SK-N-DZ (cell line): ENCODE data around the gene TALDO1. TPM values are rescaled to one million over a fixed set of nuclear protein-coding genes. Genes with fewer than 3 reads are reported as not detected.

Experiments used
- DNase-seq: peaks from one replicate; pipeline ENCODE4 v3.0.0-alpha.2; 2015; ENCODE audit warnings: low spot score
- polyA plus RNA-seq, 2 experiments: library from polyadenylated mRNA; depleted of rRNA; stranded (reverse); fragments of >200 nt; gene quantifications; 2 replicates each; pipeline ENCODE4 v1.2.3, GENCODE V29; 2014

TALDO1 gene
- polyA plus RNA-seq (2014; cell fraction: cytosol; rRNA removed), result 160 and 214 TPM in 2 replicates
- polyA plus RNA-seq (2014; cell fraction: nucleus; rRNA removed), result 125 and 144 TPM in 2 replicates

GRCh38 chr11:747158-748006, at the start of gene TALDO1:
Gene TALDO1, plus strand, starts transcription at chr11:747464. Its CDS starts 18 bp downstream, at chr11:747482.
- peak; percentile 88 for DNase-seq

- no peak for DNase-seq
These were observed 49.4 kb upstream of the TALDO1 start for GRCh38 chr11:697811-698311.

- no peak for DNase-seq
These were observed 48.7 kb upstream of the TALDO1 start for GRCh38 chr11:698493-699115.

GRCh38 chr11:699116-699508, 48.2 kb upstream of the TALDO1 start:
- no peak for DNase-seq

- DNase-seq, result no peak
These were observed 47.5 kb upstream of the TALDO1 start for GRCh38 chr11:699753-700152.

- DNase-seq, result no peak
These were observed 45.4 kb upstream of the TALDO1 start for GRCh38 chr11:701741-702461.

- no peak for DNase-seq
These were observed 44.5 kb upstream of the TALDO1 start for GRCh38 chr11:702462-703461.

- DNase-seq, result no peak
These were observed 43.8 kb upstream of the TALDO1 start for GRCh38 chr11:703506-703905.

GRCh38 chr11:704228-704674, 43.0 kb upstream of the TALDO1 start:
- DNase-seq, result no peak

- no peak for DNase-seq
These were observed 42.3 kb upstream of the TALDO1 start for GRCh38 chr11:704781-705645.

- DNase-seq, result no peak
These were observed 41.4 kb upstream of the TALDO1 start, which contains the start of gene EPS8L2 for GRCh38 chr11:705646-706438. Gene EPS8L2, plus strand, starts transcription at chr11:706231. Its CDS starts 3,177 bp downstream, at chr11:709408.

GRCh38 chr11:706439-706956, 40.8 kb upstream of the TALDO1 start:
- no peak for DNase-seq

- no peak for DNase-seq
These were observed 40.1 kb upstream of the TALDO1 start for GRCh38 chr11:706957-707816.

GRCh38 chr11:707817-708420, 39.3 kb upstream of the TALDO1 start:
- DNase-seq, result no peak

GRCh38 chr11:708511-708910, 38.8 kb upstream of the TALDO1 start:
- DNase-seq, result no peak

GRCh38 chr11:709109-709997, 37.9 kb upstream of the TALDO1 start:
- no peak for DNase-seq
